C4-2B (cell line): ENCODE measurements around the gene PCDHGA6.
"Not testable (repeated sequence)": the region's sequence is repeated elsewhere in the genome, so short reads cannot be mapped to it uniquely, and the experiment has no call there.

ENCODE experiments used
- H3K27ac ChIP-seq: fragments of 450-650 bp; 2 replicates; pipeline ENCODE4 v1.5.1; 2017
- CTCF ChIP-seq: fragments of 450-650 bp; conservative IDR thresholded peaks from 2 replicates; pipeline ENCODE4 v1.5.1; 2017; ENCODE audit warnings: mild to moderate bottlenecking
- ZFX ChIP-seq: fragments of 450-650 bp; IDR thresholded peaks from 2 replicates; pipeline ENCODE4 v1.6.1; 2017

PCDHGA6 gene

DNA sequence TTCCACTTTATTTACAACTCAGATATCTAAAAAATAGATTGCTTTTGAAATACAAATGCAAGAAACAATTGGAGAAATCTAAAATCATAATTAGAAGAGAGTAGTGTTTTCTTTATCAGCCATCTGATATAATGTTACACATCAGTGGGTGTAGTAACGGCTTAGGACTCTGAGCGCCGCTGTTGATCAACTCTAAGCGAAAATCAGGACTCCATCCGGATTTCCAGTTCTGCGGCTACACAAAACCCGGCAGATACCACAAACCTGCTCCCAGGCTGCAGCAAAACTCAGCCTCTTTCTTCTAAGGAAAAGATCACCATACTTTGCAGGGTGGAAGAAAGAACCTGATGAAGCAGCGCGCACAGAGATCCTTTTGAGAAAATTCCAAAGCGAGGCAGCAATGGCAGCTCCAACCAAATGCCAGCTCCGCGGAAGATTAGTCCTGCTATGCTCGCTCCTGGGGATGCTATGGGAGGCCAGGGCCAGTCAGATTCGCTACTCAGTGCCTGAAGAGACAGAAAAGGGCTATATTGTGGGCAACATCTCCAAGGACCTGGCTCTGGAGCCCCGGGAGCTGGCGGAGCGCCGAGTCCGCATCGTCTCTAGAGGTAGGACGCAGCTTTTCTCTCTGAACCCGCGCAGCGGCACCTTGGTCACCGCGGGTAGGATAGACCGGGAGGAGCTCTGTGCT lies 29.0 kb downstream of the PCDHGA6 start, which contains the start of gene PCDHGA9:
Gene PCDHGA9 (plus strand): TSS at position 226 of the 691 bp plus-strand sequence. CDS start 175 bp downstream, at position 401.
- H3K27ac ChIP-seq, result no peak within 1 kb of the TSS
- TF ChIP-seq CTCF, result peak; percentile 80
- TF ChIP-seq ZFX, result no peak

DNA sequence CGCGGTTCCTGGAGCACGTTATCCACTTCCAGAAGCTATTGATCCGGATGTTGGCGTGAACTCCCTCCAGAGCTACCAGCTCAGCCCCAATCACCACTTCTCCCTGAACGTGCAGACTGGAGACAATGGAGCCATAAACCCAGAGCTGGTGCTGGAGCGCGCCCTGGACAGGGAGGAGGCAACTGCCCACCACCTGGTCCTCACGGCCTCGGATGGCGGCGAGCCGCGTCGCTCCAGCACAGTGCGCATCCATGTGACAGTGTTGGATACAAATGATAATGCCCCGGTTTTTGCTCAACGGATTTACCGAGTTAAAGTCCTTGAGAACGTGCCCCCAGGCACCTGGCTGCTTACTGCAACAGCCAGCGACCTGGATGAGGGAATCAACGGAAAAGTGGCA lies 29.7 kb downstream of the PCDHGA6 start:
- H3K27ac ChIP-seq, result no peak overlapping the region
- no peak for TF ChIP-seq CTCF

GRCh38 chr5:141407790-141408505 lies 34.3 kb downstream of the PCDHGA6 start, which contains the start of gene PCDHGB6:
TSS of gene PCDHGB6 (plus strand) at chr5:141408021. CDS start at chr5:141408203, 182 bp downstream.
- H3K27ac ChIP-seq, result not testable (repeated sequence)
- TF ChIP-seq CTCF, result peak; percentile 78

GRCh38 chr5:141409598-141410306 lies 36.1 kb downstream of the PCDHGA6 start:
- TF ChIP-seq CTCF (no peak), ZFX (no peak)
- H3K27ac ChIP-seq, result no peak overlapping the region

DNA sequence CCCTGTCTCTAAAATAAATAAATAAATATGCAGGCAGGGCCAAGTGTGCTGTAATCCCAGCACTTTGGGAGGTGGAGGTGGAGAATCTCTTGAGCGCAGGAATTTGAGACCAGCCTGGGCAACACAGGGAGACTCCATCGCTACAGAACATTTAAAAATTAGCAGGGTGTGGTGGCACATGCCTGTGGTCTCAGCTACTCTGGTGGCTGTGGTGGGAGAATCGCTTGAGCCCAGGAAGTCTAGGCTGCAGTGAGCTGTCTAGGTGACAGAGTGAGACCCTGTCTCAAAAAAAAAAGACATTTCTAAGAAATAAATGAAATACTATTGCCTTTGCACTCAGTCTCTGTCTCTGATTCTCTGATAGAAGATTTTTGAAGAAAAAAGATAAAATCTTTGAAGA lies 37.9 kb downstream of the PCDHGA6 start:
- no peak overlapping the region for H3K27ac ChIP-seq
- TF ChIP-seq CTCF (no peak), ZFX (no peak)

- TF ChIP-seq ZFX, result no peak
- TF ChIP-seq CTCF, result peak; percentile 88
These were observed 39.3 kb downstream of the PCDHGA6 start, which contains the start of gene PCDHGA10 for GRCh38 chr5:141412854-141413539. TSS of gene PCDHGA10 (plus strand) at chr5:141412987. CDS start at chr5:141413176, 189 bp downstream.

More at GRCh38 chr5:141412854-141413539, 39.3 kb downstream of the PCDHGA6 start, which contains the start of gene PCDHGA10:
- H3K27ac ChIP-seq, result no peak within 1 kb of the TSS
